Pancreas (tissue), 10 donors: ENCODE measurements around the gene RCSD1. TPM values are rescaled to one million over a fixed set of nuclear protein-coding genes. Genes with fewer than 3 reads are reported as not detected.

Source experiments
- ATAC-seq, 4 donors: fragments of 200-7000 bp; cut with Tn5 transposase; one replicate each; pipeline versions ENCODE4 v1.8.0 to v1.9.1; 2020; ENCODE audit warnings: mild to moderate bottlenecking in 4 of 4, moderate library complexity in 4 of 4
- DNase-seq, 6 donors: peaks; one replicate each; pipeline ENCODE4 v3.0.0-alpha.2; 2020
- FAIRE-seq: peaks from 2 replicates; lab custom pipeline; 2012; peaks lifted over from hg19 to GRCh38; lab: Jason Lieb, UNC
- H3K27ac ChIP-seq, 4 donors: fragments of 200-600 bp; sonication (generic); 1 replicate in 3 of 4; 2 replicates in 1 of 4; pipeline versions ENCODE4 v1.5.0 to v1.8.0; 2020
- H3K27me3 ChIP-seq, 4 donors: fragments of 200-600 bp; one replicate each; pipeline ENCODE4 v1.8.0; 2021
- H3K36me3 ChIP-seq, 3 donors: fragments of 200-600 bp; sonication (generic) in 1 of 3; one replicate each; pipeline versions ENCODE4 v1.5.0 to v1.8.0; 2020 to 2021
- H3K4me1 ChIP-seq, 3 donors: fragments of 200-600 bp; one replicate each; pipeline ENCODE4 v1.8.0; 2021
- H3K4me3 ChIP-seq, 4 donors: fragments of 200-600 bp; sonication (generic) in 2 of 4; one replicate each; pipeline versions ENCODE4 v1.5.0 to v1.8.0; 2020 to 2021
- H3K9me3 ChIP-seq, 4 donors: fragments of 200-600 bp; one replicate each; pipeline ENCODE4 v1.8.0; 2021
- CTCF ChIP-seq, 4 donors: fragments of 200-600 bp; sonication (generic) in 3 of 4; IDR thresholded peaks; one replicate each; pipeline versions ENCODE4 v1.5.0 to v1.8.0; 2021; ENCODE audit warnings: antibody characterized with exemption in 4 of 4
- WGBS, 2 donors: extraction: QIAGEN DNeasy Blood & Tissue Kit; methylation state at CpG; one replicate each; pipeline ENCODE4 v1.1.7; 2013; 5-methylcytosine and 5-hydroxymethylcytosine counted together
- intact Hi-C, 3 donors: fragments of 100-400 bp; cut with DNase I; formaldehyde crosslinking; loops; one replicate each; pipeline versions ENCODE4 v1.11.1 to v1.14.2; 2022
- polyA plus RNA-seq, 2 donors: library from polyadenylated mRNA; stranded (reverse); fragments of 200-250 nt; gene quantifications; one replicate each; pipeline ENCODE4 v1.2.3, GENCODE V29; 2013
- total RNA-seq, 6 donors: library from RNA; stranded (reverse); fragmentation: NEBNext Ultra II Directional in 4 of 6; extraction: Animal tissue kit (Norgen Biotek cat#: 25700) in 4 of 6; gene quantifications; one replicate each; pipeline versions ENCODE4 v1.2.1 to v1.2.4, GENCODE V29; 2021 to 2023
- donor health status: healthy with polysubstance abuse.
- donor health status: DM: no; HTN: no; CAD: no; lungs with moderate emphysema.
- donor health status: DM: no; HTN: no; CAD: no.
- donor health status: control.
- donor health status: control.
- donor health status: Bipolar disorder and iron deficiency.
- donor health status: DM: yes; HTN: yes; CAD: no.
- donor health status: DM: no; HTN: no; CAD: no.
- donor health status: DM: no; HTN: no; CAD: no.
- donor health status: DM: yes; HTN: yes; CAD: no.

RCSD1 gene
- total and polyA plus RNA-seq, 8 donors = 0.59 to 6.7 (median 1.6) TPM

- H3K4me1 ChIP-seq = peaks cover 0 to 30% (median 7%) of the 10 kb centered on the region in 3 donors
Observed at GRCh38 chr1:167751676-167752075, 121.6 kb downstream of the RCSD1 start.

GRCh38 chr1:167752219-167752985 is 122.4 kb downstream of the RCSD1 start:
- peaks cover 0 to 37% (median 7%) of the 10 kb centered on the region in 3 donors for H3K4me1 ChIP-seq
- TF ChIP-seq CTCF (IDR thresholded peaks at IDR 0.05) = no peak
- FAIRE-seq (no peak), ATAC-seq (peak; percentile 52 to 73 (median 59)), DNase-seq (no peak)
- no peaks in the 10 kb centered on the region for H3K36me3 ChIP-seq
- no peaks in the 10 kb centered on the region for H3K9me3 ChIP-seq
- no peak overlapping the region for H3K4me3 ChIP-seq
- intact Hi-C loops = no loop called here
- peak overlapping the region in 2 of 4 donors; percentile 27 to 67 for H3K27ac ChIP-seq
- no peaks in the 10 kb centered on the region for H3K27me3 ChIP-seq

More at GRCh38 chr1:167751676-167752075, 121.6 kb downstream of the RCSD1 start:
- Histone ChIP-seq H3K36me3 (no peaks in the 10 kb centered on the region), H3K9me3 (no peaks in the 10 kb centered on the region), H3K27ac (peak overlapping the region in 1 of 4 donors; percentile 34), H3K4me3 (no peak overlapping the region), H3K27me3 (no peaks in the 10 kb centered on the region)
- intact Hi-C loops = no loop called here
- TF ChIP-seq CTCF (IDR thresholded peaks at IDR 0.05) = no peak
- 91 to 96% methylated on average over 1 of the region's 1 CpG for WGBS, 2 donors
- FAIRE-seq (no peak), ATAC-seq (no peak), DNase-seq (no peak)

- intact Hi-C loops = no loop called here
- no peak for DNase-seq
- Histone ChIP-seq H3K4me1 (peaks cover 0 to 29% (median 0%) of the 10 kb centered on the region in 3 donors), H3K27ac (no peak overlapping the region), H3K36me3 (no peaks in the 10 kb centered on the region), H3K27me3 (no peaks in the 10 kb centered on the region), H3K9me3 (no peaks in the 10 kb centered on the region), H3K4me3 (no peak overlapping the region)
- no peak for ATAC-seq
- no peak for TF ChIP-seq CTCF (IDR thresholded peaks at IDR 0.05)
- 77 to 80% methylated on average over 3 of the region's 3 CpGs for WGBS, 2 donors
- FAIRE-seq = no peak
Observed at GRCh38 chr1:167755654-167756053, 125.6 kb downstream of the RCSD1 start.

Other genes with a start within 250 kb of the RCSD1 start
- under 1 TPM in 5 of 6 donors, not detected in 1; 0.14 to 0.95 (median 0.78) TPM for gene CD247, start 111.7 kb upstream of the RCSD1 start, total RNA-seq
- gene CD247, start 111.7 kb upstream of the RCSD1 start, polyA plus RNA-seq = under 1 TPM; 0.34 to 0.56 TPM
- 10 to 100 TPM; 35.0 to 48.1 (median 44.2) TPM for gene CREG1, start 76.5 kb upstream of the RCSD1 start, total RNA-seq
- 10 to 100 TPM; 21.4 to 39.7 TPM for gene CREG1, start 76.5 kb upstream of the RCSD1 start, polyA plus RNA-seq
- gene MPZL1, start 91.8 kb downstream of the RCSD1 start, total RNA-seq = 10 to 100 TPM; 17.3 to 46.6 (median 23.5) TPM
- 1 to 10 TPM; 6.3 to 9.3 TPM for gene MPZL1, start 91.8 kb downstream of the RCSD1 start, polyA plus RNA-seq